Muscle of back (tissue), 11 donors: ENCODE results near the gene CYP3A7. TPM values are rescaled to one million over a fixed set of nuclear protein-coding genes. Genes with fewer than 3 reads are reported as not detected.
A peak's percentile ranks its signal among the peaks of the same experiment; 100 is the strongest.
"Not testable (repeated sequence)": the region's sequence is repeated elsewhere in the genome, so short reads cannot be mapped to it uniquely, and the experiment has no call there.

Experiments
- DNase-seq, 3 donors: peaks; one replicate each; pipeline versions ENCODE4 v3.0.0 to v3.0.0-alpha.2; 2013
- polyA plus RNA-seq, 10 donors: library from polyadenylated mRNA; unstranded; fragments of 120-200 nt; gene quantifications; one replicate each; pipeline ENCODE4 v1.2.1, GENCODE V29; 2013; ENCODE audit not compliant: insufficient read length in 10 of 10

CYP3A7 gene
- polyA plus RNA-seq, 10 donors = 0.31 to 1.6 (median 0.46) TPM; not detected in 6

- no peak for DNase-seq
Observed at GRCh38 chr7:99709260-99709659, 25.7 kb downstream of the CYP3A7 start.

- no peak for DNase-seq
Observed at GRCh38 chr7:99707096-99707495, 27.9 kb downstream of the CYP3A7 start.

- DNase-seq = peak in 1 of 3 donors; percentile 8
Observed at GRCh38 chr7:99699946-99700345, 35.0 kb downstream of the CYP3A7 start.

- DNase-seq = not testable (repeated sequence)
Observed at GRCh38 chr7:99698867-99699730, 35.9 kb downstream of the CYP3A7 start.

- no peak for DNase-seq
Observed at GRCh38 chr7:99694912-99695304, 40.1 kb downstream of the CYP3A7 start.

GRCh38 chr7:99694201-99694911 lies 40.6 kb downstream of the CYP3A7 start:
- no peak for DNase-seq

- DNase-seq = no peak
Observed at GRCh38 chr7:99693427-99694200, 41.4 kb downstream of the CYP3A7 start.

GRCh38 chr7:99693100-99693426 lies 41.9 kb downstream of the CYP3A7 start:
- no peak for DNase-seq

- not testable (repeated sequence) for DNase-seq
Observed at GRCh38 chr7:99692563-99692962, 42.4 kb downstream of the CYP3A7 start.

- DNase-seq = not testable (repeated sequence)
Observed at GRCh38 chr7:99691658-99692057, 43.3 kb downstream of the CYP3A7 start.

GRCh38 chr7:99690918-99691317 lies 44.1 kb downstream of the CYP3A7 start:
- not testable (repeated sequence) for DNase-seq

- not testable (repeated sequence) for DNase-seq
Observed at GRCh38 chr7:99685871-99686608, 49.0 kb downstream of the CYP3A7 start.

- DNase-seq = no peak
Observed at GRCh38 chr7:99685129-99685758, 49.8 kb downstream of the CYP3A7 start.

- peak in 2 of 3 donors; percentile 40 to 63 for DNase-seq
Observed at GRCh38 chr7:99679400-99680191, 55.4 kb downstream of the CYP3A7 start, which contains the start of gene CYP3A5. Gene CYP3A5, minus strand, starts transcription at chr7:99679996. Its CDS starts 100 bp downstream, at chr7:99679896.

GRCh38 chr7:99679032-99679399 lies 56.0 kb downstream of the CYP3A7 start:
- peak in 1 of 3 donors; percentile 3 for DNase-seq

GRCh38 chr7:99677648-99678045 lies 57.3 kb downstream of the CYP3A7 start:
- no peak for DNase-seq

- DNase-seq = no peak
Observed at GRCh38 chr7:99677013-99677647, 57.9 kb downstream of the CYP3A7 start.

GRCh38 chr7:99674995-99675742 lies 59.8 kb downstream of the CYP3A7 start:
- DNase-seq = no peak

GRCh38 chr7:99672573-99672972 lies 62.4 kb downstream of the CYP3A7 start:
- no peak for DNase-seq
